ENCODE measurements around the gene ATP6V1G2. TPM values are rescaled to one million over a fixed set of nuclear protein-coding genes. Genes with fewer than 3 reads are reported as not detected.

Gene ATP6V1G2
- total and polyA plus RNA-seq, 4 donors, result 0.28 to 1.5 (median 0.52) TPM

- ATAC-seq (ENCODE audit: insufficient read depth, low FRiP score) (no peak), DNase-seq (no peak)
- Histone ChIP-seq H3K4me3 (peak overlapping the region; percentile 38), H3K36me3 (ENCODE audit: control insufficient read depth in 4 of 4, insufficient read depth in 4 of 4, low read length in 4 of 4) (peaks cover 0 to 9% (median 4%) of the 10 kb centered on the region in 4 donors), H3K4me1 (ENCODE audit: control insufficient read depth in 5 of 5, insufficient read depth in 5 of 5, low read length in 5 of 5) (peaks cover 0 to 24% (median 4%) of the 10 kb centered on the region in 5 donors), H3K9ac (ENCODE audit: insufficient read depth in 1 of 2, low read length in 2 of 2) (peak overlapping the region in 1 of 2 donors; percentile 63), H3K27me3 (ENCODE audit: control insufficient read depth in 3 of 3, insufficient read depth in 3 of 3, low read length in 2 of 3) (no peaks in the 10 kb centered on the region), H3K9me3 (ENCODE audit: control insufficient read depth in 4 of 4, insufficient read depth in 3 of 4, low read length in 3 of 4) (no peaks in the 10 kb centered on the region), H3K27ac (ENCODE audit: low read depth in 1 of 2, low read length in 1 of 2) (peak overlapping the region; percentile 84 to 87)
- TF ChIP-seq CTCF (IDR thresholded peaks at IDR 0.05; ENCODE audit: control extremely low read depth, extremely low read depth), result no peak
- WGBS, 2 donors, result 76 to 80% methylated on average over 24 of the region's 24 CpGs
Observed at GRCh38 chr6:31547727-31548543, 1.5 kb upstream of the ATP6V1G2 start.

GRCh38 chr6:31546958-31547726 is 734 bp upstream of the ATP6V1G2 start, which contains the start of gene NFKBIL1:
NFKBIL1 (plus strand) TSS chr6:31547608; CDS start chr6:31547695, 87 bp downstream.
- WGBS, 2 donors, result 0% methylated on average over 25 of the region's 25 CpGs
- Histone ChIP-seq H3K4me3 (peak within 1 kb of the TSS; percentile 38), H3K36me3 (ENCODE audit: control insufficient read depth in 4 of 4, insufficient read depth in 4 of 4, low read length in 4 of 4) (peaks cover 0 to 9% (median 4%) of the 10 kb centered on the region in 4 donors), H3K4me1 (ENCODE audit: control insufficient read depth in 5 of 5, insufficient read depth in 5 of 5, low read length in 5 of 5) (peaks cover 0 to 28% (median 4%) of the 10 kb centered on the region in 5 donors), H3K27me3 (ENCODE audit: control insufficient read depth in 3 of 3, insufficient read depth in 3 of 3, low read length in 2 of 3) (no peaks in the 10 kb centered on the region), H3K9me3 (ENCODE audit: control insufficient read depth in 4 of 4, insufficient read depth in 3 of 4, low read length in 3 of 4) (no peaks in the 10 kb centered on the region), H3K27ac (ENCODE audit: low read depth in 1 of 2, low read length in 1 of 2) (peak within 1 kb of the TSS; percentile 84 to 87), H3K9ac (ENCODE audit: insufficient read depth in 1 of 2, low read length in 2 of 2) (peak within 1 kb of the TSS in 1 of 2 donors; percentile 63)
- peak; percentile 96 to 99 (median 98) for DNase-seq
- ATAC-seq (ENCODE audit: insufficient read depth, low FRiP score), result peak; percentile 91
- no peak for TF ChIP-seq CTCF (IDR thresholded peaks at IDR 0.05; ENCODE audit: control extremely low read depth, extremely low read depth)

GRCh38 chr6:31545291-31545690 is 1.1 kb downstream of the ATP6V1G2 start:
- H3K9me3 ChIP-seq (ENCODE audit: control insufficient read depth in 4 of 4, insufficient read depth in 3 of 4, low read length in 3 of 4), result no peaks in the 10 kb centered on the region
- H3K4me3 ChIP-seq, result no peak overlapping the region
- peaks cover under 1 to 31% (median 6%) of the 10 kb centered on the region in 5 donors for H3K4me1 ChIP-seq (ENCODE audit: control insufficient read depth in 5 of 5, insufficient read depth in 5 of 5, low read length in 5 of 5)
- peaks cover 0 to 14% (median 3%) of the 10 kb centered on the region in 4 donors for H3K36me3 ChIP-seq (ENCODE audit: control insufficient read depth in 4 of 4, insufficient read depth in 4 of 4, low read length in 4 of 4)
- ATAC-seq (ENCODE audit: insufficient read depth, low FRiP score) (no peak), DNase-seq (no peak)
- WGBS, 2 donors, result 81 to 89% methylated on average over 7 of the region's 7 CpGs
- H3K27ac ChIP-seq (ENCODE audit: low read depth in 1 of 2, low read length in 1 of 2), result no peak overlapping the region
- TF ChIP-seq CTCF (IDR thresholded peaks at IDR 0.05; ENCODE audit: control extremely low read depth, extremely low read depth), result no peak
- H3K9ac ChIP-seq (ENCODE audit: insufficient read depth in 1 of 2, low read length in 2 of 2), result no peak overlapping the region
- no peaks in the 10 kb centered on the region for H3K27me3 ChIP-seq (ENCODE audit: control insufficient read depth in 3 of 3, insufficient read depth in 3 of 3, low read length in 2 of 3)

All from lung (tissue), 12 donors.